GM12892 (cell line): ENCODE data around the gene C16orf89.

Source experiments
- POLR2A ChIP-seq: IDR thresholded peaks from 2 replicates; pipeline ENCODE4 v1.6.1; 2011; ENCODE audit warnings: low read depth, low read length, control low read depth
- POLR2AphosphoS5 ChIP-seq: IDR thresholded peaks from 2 replicates; pipeline ENCODE4 v1.6.1; 2011; ENCODE audit warnings: low read depth, low read length, control low read depth
- TAF1 ChIP-seq: IDR thresholded peaks from 2 replicates; pipeline ENCODE4 v1.6.1; 2011; ENCODE audit warnings: low read depth, mild to moderate bottlenecking, control low read depth, low read length, borderline replicate concordance

DNA sequence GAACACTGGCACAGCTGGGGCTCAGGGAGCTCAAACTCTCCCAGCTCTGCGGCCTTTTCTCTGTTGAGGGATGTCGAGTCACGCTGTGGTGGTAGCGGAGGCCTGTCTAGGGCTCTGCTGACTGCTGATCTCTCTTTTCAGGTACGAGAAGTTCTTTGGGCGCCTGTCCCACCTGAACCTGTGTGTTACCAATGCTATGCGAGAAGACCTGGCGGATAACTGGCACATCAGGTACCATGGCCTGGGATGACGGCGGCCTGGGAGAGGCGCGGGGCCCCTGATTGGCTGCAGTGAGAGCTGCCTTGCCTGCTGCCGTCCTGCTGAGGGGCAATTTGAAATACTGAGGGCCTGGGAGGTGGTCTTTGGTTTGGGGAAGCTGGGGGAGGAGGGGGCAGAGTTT lies 11.5 kb upstream of the C16orf89 start:
- no peak for TF ChIP-seq TAF1
- TF ChIP-seq POLR2AphosphoS5, result no peak
- no peak for TF ChIP-seq POLR2A
